Common myeloid progenitor, CD34-positive (primary cell): ENCODE data around the gene HBG1.

Experiments used
- CTCF ChIA-PET: fragments of 350-600 bp; sonication (Branson Sonifier 250); formaldehyde crosslinking; loops from one replicate; lab custom pipeline; 2021; ENCODE audit warnings: antibody characterized with exemption; lab: Charles Lee
- POLR2A ChIA-PET: fragments of 350-600 bp; sonication (Branson Sonifier 250); formaldehyde crosslinking; loops from one replicate; lab custom pipeline; 2021; ENCODE audit warnings: antibody characterized with exemption; lab: Charles Lee
- DNase-seq, 3 donors: peaks; one replicate each; pipeline versions ENCODE4 v3.0.0 to v3.0.0-alpha.2; 2013
- H3K27ac ChIP-seq, 2 experiments: 1 replicate in 1 of 2; 2 replicates in 1 of 2; pipeline ENCODE4 v1.7.0; 2013; ENCODE audit warnings: inconsistent platforms in 2 of 2, low read length in 2 of 2, mild to moderate bottlenecking in 2 of 2, low read depth in 1 of 2, moderate library complexity in 1 of 2; ENCODE audit not compliant: severe bottlenecking in 2 of 2, insufficient read depth in 1 of 2, poor library complexity in 1 of 2
- H3K27me3 ChIP-seq, 5 experiments: replicated peaks in 2 of 5; 1 replicate in 3 of 5; 2 replicates in 2 of 5; pipeline versions ENCODE4 v1.6.1 to v1.7.0; 2013; ENCODE audit warnings: low read length in 4 of 5, mild to moderate bottlenecking in 2 of 5, moderate library complexity in 2 of 5, inconsistent platforms in 1 of 5; ENCODE audit not compliant: insufficient read depth in 5 of 5, control insufficient read depth in 4 of 5
- H3K36me3 ChIP-seq, 4 experiments: 1 replicate in 2 of 4; 2 replicates in 2 of 4; pipeline versions ENCODE4 v1.6.1 to v1.7.0; 2013; ENCODE audit warnings: low read length in 3 of 4, control low read depth in 1 of 4, mild to moderate bottlenecking in 1 of 4; ENCODE audit not compliant: control insufficient read depth in 4 of 4, insufficient read depth in 4 of 4
- H3K4me1 ChIP-seq, 4 experiments: 1 replicate in 3 of 4; 2 replicates in 1 of 4; pipeline versions ENCODE4 v1.6.1 to v1.7.1; 2013; ENCODE audit warnings: low read length in 3 of 4, mild to moderate bottlenecking in 3 of 4, control low read depth in 1 of 4, inconsistent platforms in 1 of 4, moderate library complexity in 1 of 4; ENCODE audit not compliant: control insufficient read depth in 4 of 4, insufficient read depth in 4 of 4; ENCODE audit errors: control extremely low read depth in 1 of 4
- H3K4me3 ChIP-seq, 7 experiments: 1 replicate in 4 of 7; 2 replicates in 3 of 7; pipeline versions ENCODE4 v1.5.1 to v1.7.0; 2013; ENCODE audit warnings: mild to moderate bottlenecking in 7 of 7, low read length in 6 of 7, moderate library complexity in 6 of 7, inconsistent platforms in 2 of 7, low read depth in 2 of 7, control low read depth in 1 of 7; ENCODE audit not compliant: insufficient read depth in 4 of 7, control insufficient read depth in 1 of 7; ENCODE audit errors: extremely low read depth in 1 of 7
- H3K9me3 ChIP-seq, 5 experiments: 1 replicate in 4 of 5; 2 replicates in 1 of 5; pipeline versions ENCODE4 v1.6.1 to v1.7.1; 2013; ENCODE audit warnings: low read length in 4 of 5, mild to moderate bottlenecking in 2 of 5, inconsistent platforms in 1 of 5, low read depth in 1 of 5, moderate library complexity in 1 of 5; ENCODE audit not compliant: control insufficient read depth in 4 of 5, insufficient read depth in 2 of 5; ENCODE audit errors: control extremely low read depth in 1 of 5
- whole genome bisulfite sequencing: methylation state at CpG from one replicate; pipeline ENCODE4 v1.1.5; 2013; ENCODE audit not compliant: insufficient coverage; 5-methylcytosine and 5-hydroxymethylcytosine counted together

Gene HBG1

GRCh38 chr11:5229356-5229755 lies 20.3 kb downstream of the HBG1 start:
- Histone ChIP-seq H3K27ac (no peak overlapping the region), H3K36me3 (no peaks in the 10 kb centered on the region), H3K4me3 (no peak overlapping the region), H3K9me3 (peaks cover 0 to 2% (median 0%) of the 10 kb centered on the region in 5 experiments), H3K4me1 (peaks cover 10 to 25% (median 16%) of the 10 kb centered on the region in 4 experiments), H3K27me3 (peaks cover 0 to 13% (median 0%) of the 10 kb centered on the region in 5 experiments)
- WGBS = no CpG with 5 or more reads among the region's 1 CpG
- ChIA-PET CTCF (no interaction called here), POLR2A (no interaction called here)
- DNase-seq = no peak

- ChIA-PET POLR2A (no interaction called here), CTCF (no interaction called here)
- peaks cover 0 to 13% (median 0%) of the 10 kb centered on the region in 5 experiments for H3K27me3 ChIP-seq
- no peak overlapping the region for H3K27ac ChIP-seq
- peaks cover 0 to 19% (median 9%) of the 10 kb centered on the region in 4 experiments for H3K4me1 ChIP-seq
- peaks cover 0 to 2% (median 0%) of the 10 kb centered on the region in 5 experiments for H3K9me3 ChIP-seq
- no CpG with 5 or more reads among the region's 5 CpGs for WGBS
- no peak overlapping the region for H3K4me3 ChIP-seq
- DNase-seq = no peak
- H3K36me3 ChIP-seq = no peaks in the 10 kb centered on the region
These were observed 21.5 kb downstream of the HBG1 start for GRCh38 chr11:5228124-5228523.

- Histone ChIP-seq H3K36me3 (no peaks in the 10 kb centered on the region), H3K9me3 (peaks cover 0 to 2% (median 0%) of the 10 kb centered on the region in 5 experiments), H3K27me3 (peaks cover 0 to 13% (median 0%) of the 10 kb centered on the region in 5 experiments), H3K4me3 (no peak overlapping the region), H3K27ac (no peak overlapping the region), H3K4me1 (peaks cover 0 to 17% (median 9%) of the 10 kb centered on the region in 4 experiments)
- CTCF ChIA-PET = no interaction called here
- 80% methylated on average over 1 of the region's 1 CpG for WGBS
- POLR2A ChIA-PET = no interaction called here
- DNase-seq = no peak
These were observed 22.0 kb downstream of the HBG1 start for GRCh38 chr11:5227681-5228080.

GRCh38 chr11:5226732-5227310 lies 22.8 kb downstream of the HBG1 start, which contains the start of gene HBB:
HBB (minus strand) TSS chr11:5227071; CDS start chr11:5227021, 50 bp downstream.
- WGBS = no CpG with 5 or more reads among the region's 3 CpGs
- no peak for DNase-seq
- peaks cover 0 to 11% (median 8%) of the 10 kb centered on the region in 4 experiments for H3K4me1 ChIP-seq
- peaks cover 0 to 2% (median 0%) of the 10 kb centered on the region in 5 experiments for H3K9me3 ChIP-seq
- no peaks in the 10 kb centered on the region for H3K36me3 ChIP-seq
- peaks cover 0 to 13% (median 0%) of the 10 kb centered on the region in 5 experiments for H3K27me3 ChIP-seq
- ChIA-PET POLR2A (no interaction called here), CTCF (no interaction called here)
- no peak within 1 kb of the TSS for H3K27ac ChIP-seq
- peak within 1 kb of the TSS in 3 of 7 experiments; percentile 21 to 100 (median 52) for H3K4me3 ChIP-seq

- Histone ChIP-seq H3K4me1 (peaks cover 0 to 11% (median 7%) of the 10 kb centered on the region in 4 experiments), H3K9me3 (peaks cover 0 to 4% (median 0%) of the 10 kb centered on the region in 5 experiments), H3K27me3 (peaks cover 0 to 13% (median 0%) of the 10 kb centered on the region in 5 experiments), H3K36me3 (no peaks in the 10 kb centered on the region), H3K27ac (no peak overlapping the region), H3K4me3 (peak overlapping the region in 4 of 7 experiments; percentile 10 to 100 (median 36))
- peak in 1 of 3 donors; percentile 46 for DNase-seq
- POLR2A ChIA-PET = interaction anchor here (0.6 kb wide), 1 partner anchor 49 kb away, joined by 3 read pairs; no protein-coding TSS in a partner anchor
- CTCF ChIA-PET = interaction anchor here (0.9 to 1.1 kb wide), 5 partner anchors 11 to 23 kb away, joined by 3 read pairs; no protein-coding TSS in a partner anchor
- 60% methylated on average over 1 of the region's 2 CpGs for WGBS
These were observed 24.2 kb downstream of the HBG1 start for GRCh38 chr11:5225480-5225871.

GRCh38 chr11:5224538-5225479 lies 24.8 kb downstream of the HBG1 start:
- H3K27ac ChIP-seq = peak overlapping the region in 1 of 2 experiments; percentile 39
- no peaks in the 10 kb centered on the region for H3K36me3 ChIP-seq
- peak overlapping the region in 4 of 7 experiments; percentile 15 to 100 (median 36) for H3K4me3 ChIP-seq
- no CpG with 5 or more reads among the region's 6 CpGs for WGBS
- DNase-seq = peak; percentile 23 to 45 (median 39)
- CTCF ChIA-PET = interaction anchor here (0.9 to 1.1 kb wide), 5 partner anchors 10 to 23 kb away, joined by 3 read pairs; no protein-coding TSS in a partner anchor
- peaks cover 0 to 11% (median 7%) of the 10 kb centered on the region in 4 experiments for H3K4me1 ChIP-seq
- peaks cover 0 to 4% (median 0%) of the 10 kb centered on the region in 5 experiments for H3K9me3 ChIP-seq
- H3K27me3 ChIP-seq = peaks cover 0 to 13% (median 0%) of the 10 kb centered on the region in 5 experiments
- POLR2A ChIA-PET = interaction anchor here (0.6 kb wide), 1 partner anchor 50 kb away, joined by 3 read pairs; no protein-coding TSS in a partner anchor
